ENCODE measurements around the gene IQCH. TPM values are rescaled to one million over a fixed set of nuclear protein-coding genes. Genes with fewer than 3 reads are reported as not detected.

The IQCH gene
- total RNA-seq, 1 donor from 2014 or later: 2.1 TPM

GRCh38 chr15:67461735-67462134 lies 207.1 kb downstream of the IQCH start:
- no peak for DNase-seq (ENCODE audit: low spot score)
- intact Hi-C loops (cut with DNase I): no loop called here
- no peak for ATAC-seq

- intact Hi-C loops (cut with DNase I): no loop called here
- ATAC-seq: no peak
- DNase-seq (ENCODE audit: low spot score): no peak
Measured at GRCh38 chr15:67462875-67463274, 208.3 kb downstream of the IQCH start.

GRCh38 chr15:67463488-67463887 lies 208.9 kb downstream of the IQCH start:
- ATAC-seq (no peak), DNase-seq (ENCODE audit: low spot score) (no peak)
- intact Hi-C loops (cut with DNase I): no loop called here

- DNase-seq (ENCODE audit: low spot score) (no peak), ATAC-seq (no peak)
- intact Hi-C loops (cut with DNase I): no loop called here
Measured at GRCh38 chr15:67465196-67465952, 210.8 kb downstream of the IQCH start.

- ATAC-seq: no peak
- intact Hi-C loops (cut with DNase I): no loop called here
- no peak for DNase-seq (ENCODE audit: low spot score)
Measured at GRCh38 chr15:67468416-67468815, 213.8 kb downstream of the IQCH start.

DNA sequence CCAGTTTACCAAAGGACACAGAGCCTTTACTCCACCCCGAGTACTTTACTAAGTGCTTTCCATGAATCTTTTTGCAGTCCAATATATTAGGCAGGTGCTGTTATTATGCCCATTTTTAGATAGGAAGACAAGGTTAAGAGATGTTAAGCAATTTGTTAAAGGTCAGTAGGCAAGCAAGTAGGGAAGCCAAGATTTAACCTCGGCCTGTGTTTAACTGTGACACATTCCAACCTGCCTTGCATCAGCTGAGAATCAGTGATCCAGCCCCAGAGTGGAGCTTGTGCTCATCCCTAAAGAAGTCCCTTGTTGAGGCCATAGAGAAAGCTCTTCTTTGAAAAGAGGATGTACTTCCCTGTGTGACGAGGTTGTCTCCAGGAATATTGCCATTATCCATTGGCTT lies 215.1 kb downstream of the IQCH start:
- intact Hi-C loops (cut with DNase I): loop anchor here (5.0 kb wide), 1 partner anchor 1108 kb away; the partner anchor contains the start of gene CORO2B
- no peak for DNase-seq (ENCODE audit: low spot score)
- ATAC-seq: no peak

GRCh38 chr15:67472957-67473356 lies 218.4 kb downstream of the IQCH start:
- no peak for DNase-seq (ENCODE audit: low spot score)
- no peak for ATAC-seq
- intact Hi-C loops (cut with DNase I): loop anchor here (5.0 kb wide), 1 partner anchor 1104 kb away; the partner anchor contains the start of gene CORO2B

DNA sequence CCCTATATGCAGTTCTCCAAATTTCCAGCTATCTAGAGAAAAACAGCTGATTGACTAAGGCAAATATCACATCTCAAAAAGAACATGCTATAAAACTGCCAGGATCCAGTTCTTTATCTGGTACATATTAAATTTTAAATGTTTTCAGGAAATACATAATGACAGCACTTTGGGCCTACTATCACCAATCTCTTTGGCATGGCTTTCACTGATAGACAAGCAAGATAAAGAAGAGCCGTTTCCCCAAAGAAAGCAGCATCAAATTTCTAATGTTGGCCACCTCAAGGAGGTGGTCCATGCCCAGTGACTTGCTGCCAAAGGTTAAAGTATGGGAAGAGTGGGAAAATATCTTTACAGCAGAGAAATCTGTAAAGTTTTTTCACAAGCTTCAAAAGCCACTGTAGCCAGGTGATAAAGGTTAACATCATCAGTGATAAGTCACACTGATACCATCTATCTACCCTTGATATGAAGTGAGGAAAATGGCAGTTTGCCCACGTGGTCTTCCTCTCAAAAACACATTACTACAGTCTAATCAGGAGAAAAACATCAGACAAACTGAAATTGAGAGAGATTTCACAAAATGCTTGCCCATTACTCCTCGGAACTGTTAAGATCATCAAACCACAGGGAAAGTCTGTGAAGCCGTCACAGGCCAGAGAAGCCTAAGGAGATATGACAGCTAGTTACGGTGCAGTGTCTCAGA lies 220.0 kb downstream of the IQCH start:
- intact Hi-C loops (cut with DNase I): loop anchor here (5.0 kb wide), 1 partner anchor 1103 kb away; the partner anchor contains the start of gene CORO2B
- DNase-seq (ENCODE audit: low spot score) (no peak), ATAC-seq (no peak)

GRCh38 chr15:67479781-67480505 lies 225.4 kb downstream of the IQCH start:
- ATAC-seq: no peak
- intact Hi-C loops (cut with DNase I): no loop called here
- no peak for DNase-seq (ENCODE audit: low spot score)

DNA sequence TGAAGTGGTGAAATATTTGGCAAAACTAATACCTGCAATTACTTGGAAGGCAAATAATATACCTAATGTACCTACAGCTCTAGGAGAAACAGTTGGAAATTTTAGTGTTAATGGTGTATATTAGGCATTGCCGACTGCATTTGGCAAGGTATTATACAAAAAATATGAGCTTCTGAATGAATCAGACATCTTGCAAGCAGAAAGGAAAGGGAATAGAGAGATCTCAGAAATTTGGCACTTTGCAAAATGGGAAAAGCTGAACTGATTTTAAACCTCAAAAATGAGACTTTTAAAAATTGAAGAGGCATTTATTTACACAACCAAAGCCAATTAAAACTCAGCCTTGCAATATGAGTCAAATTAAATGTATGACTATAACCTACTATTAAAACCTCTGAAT lies 226.2 kb downstream of the IQCH start:
- DNase-seq (ENCODE audit: low spot score) (no peak), ATAC-seq (no peak)
- intact Hi-C loops (cut with DNase I): no loop called here

- intact Hi-C loops (cut with DNase I): no loop called here
- DNase-seq (ENCODE audit: low spot score): no peak
- ATAC-seq: no peak
Measured at GRCh38 chr15:67481680-67482079, 227.1 kb downstream of the IQCH start.

DNA sequence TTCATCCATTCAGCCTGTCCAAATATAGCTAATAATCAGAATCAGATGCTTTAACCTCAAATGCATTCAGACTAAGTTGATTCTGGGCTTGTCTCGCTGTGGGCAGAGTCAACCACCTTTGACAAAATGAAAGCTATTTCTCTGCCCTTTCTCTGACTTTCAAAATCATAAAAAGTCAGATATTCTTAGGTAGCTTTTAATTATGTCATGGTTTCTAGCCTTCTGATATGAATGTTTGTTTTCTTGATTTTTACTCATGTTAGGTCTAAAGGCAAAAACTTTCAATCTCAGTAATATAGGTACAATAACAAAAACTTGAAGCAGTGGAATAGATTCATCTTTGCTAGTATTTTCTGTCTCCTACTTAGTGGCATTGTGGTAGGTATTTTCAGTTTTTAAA lies 241.0 kb downstream of the IQCH start:
- DNase-seq (ENCODE audit: low spot score): no peak
- ATAC-seq: no peak
- intact Hi-C loops (cut with DNase I): no loop called here

GRCh38 chr15:67501177-67501835 lies 246.7 kb downstream of the IQCH start:
- peak; percentile 78 for ATAC-seq
- DNase-seq (ENCODE audit: low spot score): no peak
- intact Hi-C loops (cut with DNase I): no loop called here

DNA sequence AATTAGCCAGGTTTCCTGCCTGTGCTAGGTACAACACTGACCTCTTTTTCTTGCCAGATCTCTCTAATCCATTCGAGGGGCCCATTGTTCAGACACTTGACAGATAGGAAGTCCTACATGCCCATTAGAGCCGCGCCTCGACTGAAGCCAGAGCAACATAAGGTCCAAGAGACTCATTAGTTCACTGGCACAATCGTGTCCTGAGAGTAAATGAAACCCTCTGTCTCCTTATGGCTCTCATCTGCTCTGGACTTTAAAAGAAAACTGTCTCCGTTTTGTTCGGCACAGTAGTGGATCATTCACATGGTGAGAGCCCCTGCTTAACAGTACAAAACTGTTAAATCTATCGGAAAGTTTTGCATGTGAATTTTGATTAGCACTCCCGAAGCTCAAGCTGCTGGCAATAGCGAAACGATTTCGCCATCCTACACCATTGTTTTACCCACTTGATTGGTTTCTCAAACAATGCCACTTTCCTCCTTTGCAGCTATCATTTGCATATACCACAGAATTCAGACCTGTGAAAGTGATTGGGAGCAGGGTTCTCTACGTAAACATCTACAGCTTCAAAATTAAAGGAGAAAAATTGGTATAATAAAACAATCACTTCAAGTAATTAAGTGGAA lies 247.4 kb downstream of the IQCH start:
- ATAC-seq: no peak
- intact Hi-C loops (cut with DNase I): no loop called here
- no peak for DNase-seq (ENCODE audit: low spot score)

DNA sequence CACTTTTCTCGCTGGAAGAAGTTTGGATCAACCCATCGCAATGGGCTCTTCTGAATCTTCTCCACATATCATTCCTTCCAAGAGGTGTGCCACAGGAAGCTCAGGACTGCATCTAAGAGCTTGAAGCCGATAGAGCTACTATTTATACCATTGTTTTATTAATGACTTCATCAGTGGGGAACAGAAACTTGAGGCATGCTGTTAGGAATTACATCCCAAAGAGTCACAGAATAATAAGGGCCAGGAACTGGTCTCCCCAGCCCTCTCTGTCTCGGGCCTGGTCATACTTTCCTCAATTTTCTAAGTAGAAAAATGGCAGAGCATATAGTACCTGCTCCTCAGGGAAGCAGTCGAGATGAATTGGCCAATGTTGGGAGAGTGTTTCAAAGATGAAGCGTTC lies 249.5 kb downstream of the IQCH start:
- DNase-seq (ENCODE audit: low spot score) (no peak), ATAC-seq (no peak)
- intact Hi-C loops (cut with DNase I): no loop called here

- ATAC-seq (no peak), DNase-seq (ENCODE audit: low spot score) (no peak)
- intact Hi-C loops (cut with DNase I): no loop called here
Measured at GRCh38 chr15:67504796-67505195, 250.2 kb downstream of the IQCH start.

- no peak for ATAC-seq
- no peak for DNase-seq (ENCODE audit: low spot score)
- intact Hi-C loops (cut with DNase I): no loop called here
Measured at GRCh38 chr15:67505675-67506572, 251.3 kb downstream of the IQCH start.

Data from sciatic nerve (tissue), 2 donors.